Stimulated activated CD4-positive, alpha-beta T cell treated with anti-CD3 and anti-CD28 coated beads, TNF-alpha, amount 100 ng/mL, for 1 hour (primary cell): ENCODE measurements around the gene SIPA1L3.

Experiments
- DNase-seq, 3 donors: peaks; one replicate each; pipeline ENCODE4 v3.0.0-alpha.2; 2020; ENCODE audit warnings: low read depth in 3 of 3, low spot score in 1 of 3

SIPA1L3 gene

DNA sequence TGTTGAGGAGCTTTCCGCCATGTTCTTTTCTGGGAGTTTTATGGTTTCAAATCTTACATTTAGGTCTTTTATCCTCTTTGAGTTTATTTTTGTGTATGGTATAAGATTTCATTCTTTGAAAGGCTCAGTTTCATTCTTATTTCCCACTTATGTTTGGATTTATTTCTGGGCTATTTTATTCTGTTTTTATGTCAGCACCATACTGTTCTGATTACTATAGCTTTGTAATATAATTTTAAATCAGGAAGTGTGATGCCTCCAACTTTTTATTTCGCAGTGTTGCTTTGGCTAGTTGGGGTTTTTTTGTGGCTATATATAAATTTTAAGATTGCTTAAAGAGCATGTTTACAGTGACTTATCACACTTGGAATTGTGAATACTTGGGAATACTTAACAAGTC, 135.1 kb downstream of the SIPA1L3 start:
- no peak for DNase-seq

DNA sequence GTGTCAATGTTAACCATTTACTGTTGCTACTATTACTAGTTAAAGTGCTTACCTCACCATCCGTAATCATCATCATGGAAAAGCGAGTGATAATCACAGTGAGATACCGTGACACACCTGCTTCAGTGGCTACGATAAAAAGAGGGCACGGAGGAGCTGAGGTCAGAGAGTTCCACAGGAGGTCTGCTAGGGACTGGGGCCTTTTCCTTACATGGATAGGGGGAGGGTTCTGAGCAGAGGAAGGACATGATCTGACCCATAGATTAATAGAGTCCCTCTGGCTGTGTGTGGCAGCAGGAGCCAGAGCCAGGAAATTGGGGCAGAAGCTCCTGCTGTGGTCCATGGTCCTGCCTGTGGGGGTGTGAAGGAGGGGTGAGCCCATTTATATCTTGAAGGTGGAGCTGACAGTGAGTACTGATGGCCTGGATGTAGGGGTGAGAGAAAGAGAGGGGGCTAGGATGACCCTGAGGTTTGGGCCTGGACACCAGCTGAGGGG, 136.7 kb downstream of the SIPA1L3 start:
- no peak for DNase-seq

DNA sequence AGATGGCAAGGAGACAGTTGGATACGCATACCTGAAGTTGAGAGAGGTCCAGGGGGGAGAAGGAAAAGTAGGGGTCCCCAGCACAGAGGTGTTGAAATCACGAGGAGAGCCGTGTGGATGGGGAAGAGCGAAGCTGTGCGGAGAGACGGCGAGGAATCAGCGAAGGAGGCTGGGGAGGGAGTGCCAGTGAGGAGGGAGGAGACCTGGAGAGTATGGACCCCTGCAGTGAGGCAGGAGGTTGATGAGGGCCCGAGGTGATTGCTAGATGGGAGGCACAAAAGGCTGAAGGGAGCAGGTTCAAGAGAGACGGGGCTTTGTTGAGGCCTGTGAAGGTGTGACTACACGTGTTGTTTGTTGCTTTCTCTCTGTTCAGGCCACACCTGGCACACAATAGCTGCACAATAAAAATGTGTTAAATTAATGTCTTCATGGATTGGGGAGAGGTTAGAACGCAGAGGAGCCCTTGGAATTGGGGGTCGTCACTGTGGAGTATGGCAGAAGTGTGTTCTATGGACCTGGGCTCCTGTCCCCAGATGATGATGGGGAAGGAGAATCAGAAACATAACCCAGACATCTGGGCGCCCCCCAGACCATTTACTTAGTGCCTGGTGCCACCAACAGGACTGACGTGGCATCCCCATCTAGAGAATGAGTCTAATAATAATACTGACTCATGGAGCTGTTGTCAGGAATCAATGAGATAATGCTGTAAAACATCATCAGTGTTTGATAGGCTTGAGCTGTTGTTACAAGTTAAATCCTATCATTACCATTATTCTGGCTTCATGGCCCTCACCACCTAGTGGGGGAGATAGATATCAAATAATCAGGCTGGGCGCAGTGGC, 137.5 kb downstream of the SIPA1L3 start:
- DNase-seq = no peak

DNA sequence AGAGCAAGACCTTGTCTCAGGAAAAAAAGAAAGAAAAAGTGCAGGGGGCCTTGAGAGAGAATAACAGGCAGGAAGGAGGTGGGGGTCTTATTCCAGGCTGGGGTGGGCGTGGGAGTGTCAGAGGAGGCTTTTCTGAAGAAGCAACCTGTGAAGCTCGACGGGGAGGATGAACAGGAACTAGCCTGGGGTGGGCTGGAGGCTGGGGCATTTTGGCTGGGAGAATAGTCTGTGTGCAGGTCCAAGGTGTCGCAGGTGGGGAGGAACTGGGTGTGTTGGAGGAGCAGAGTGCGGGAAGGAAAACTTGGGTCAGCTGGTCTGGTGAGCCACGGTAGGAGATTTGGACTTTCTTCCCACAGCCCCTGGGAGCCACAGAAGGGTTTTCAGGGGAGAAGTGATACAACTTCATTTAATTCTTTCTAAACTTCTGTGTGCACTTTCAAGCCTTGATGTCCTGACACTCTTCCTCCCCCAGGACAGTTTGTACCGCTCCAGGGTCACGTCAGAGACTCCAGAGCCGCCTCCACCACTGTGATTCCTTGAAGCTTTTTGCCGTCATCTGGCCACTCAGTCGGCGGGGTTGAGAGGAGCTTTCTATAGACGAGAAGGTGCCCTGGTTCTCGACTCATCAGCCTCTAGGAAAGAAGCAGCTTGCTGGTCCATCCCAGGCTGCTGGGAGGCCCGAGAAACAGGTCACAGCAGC, 138.7 kb downstream of the SIPA1L3 start:
- DNase-seq = no peak

DNA sequence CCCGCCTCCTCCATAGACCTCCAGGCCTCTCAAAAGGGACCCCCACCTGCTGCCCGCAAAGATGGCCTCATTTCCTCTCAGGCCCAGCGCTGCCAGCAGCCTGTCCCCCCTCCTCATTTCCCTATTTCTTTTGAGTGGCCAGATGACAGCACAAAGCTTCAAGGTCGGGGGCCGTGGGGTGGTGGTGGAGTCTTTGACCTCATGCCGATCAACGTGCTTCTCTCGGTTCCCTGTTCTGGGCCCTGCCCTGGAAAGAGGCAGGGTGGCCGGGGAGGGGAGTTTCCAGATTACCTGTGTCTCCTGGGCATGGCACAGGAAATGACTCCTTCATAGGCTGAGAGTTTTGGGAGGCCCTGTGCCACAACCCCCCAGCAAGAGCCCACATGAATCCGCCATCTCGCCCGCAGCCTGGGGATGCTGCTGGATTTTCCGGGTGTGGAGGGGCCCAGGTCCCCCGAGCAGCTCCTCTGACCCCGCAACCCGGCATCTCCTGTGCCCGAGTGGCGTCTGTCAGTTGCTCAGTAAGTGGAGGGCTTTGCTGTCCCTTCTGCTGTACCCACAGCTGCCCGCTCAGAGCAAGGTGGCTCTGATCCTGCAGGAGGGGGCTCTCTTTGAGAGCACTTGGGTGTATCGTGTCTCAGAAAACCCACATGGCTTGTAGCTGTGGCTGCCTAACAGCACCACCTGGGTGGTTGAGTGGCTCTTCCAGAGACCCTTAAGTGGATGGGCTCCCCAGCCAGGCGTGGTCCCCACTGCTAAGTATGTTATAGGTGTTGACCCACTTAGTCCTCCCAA, 139.4 kb downstream of the SIPA1L3 start:
- no peak for DNase-seq

DNA sequence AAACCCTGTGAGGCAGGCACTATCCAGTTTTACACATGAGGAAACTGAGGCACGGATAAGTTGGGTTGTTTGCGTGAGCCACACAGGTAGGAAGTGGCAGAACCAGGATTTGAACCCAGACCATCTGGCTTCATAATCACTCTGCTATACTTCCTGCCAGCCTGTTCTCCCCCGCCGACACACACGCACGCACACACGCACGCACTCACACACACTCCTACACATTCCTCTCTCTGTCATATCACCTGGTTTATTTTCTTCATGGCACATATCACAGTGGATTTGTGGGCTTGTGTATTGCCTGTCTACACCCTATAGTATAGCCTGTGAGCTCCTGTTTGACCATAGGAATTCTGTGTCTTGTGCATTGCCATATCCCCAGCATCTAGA, 140.0 kb downstream of the SIPA1L3 start:
- peak in 1 of 3 donors; percentile 22 for DNase-seq

DNA sequence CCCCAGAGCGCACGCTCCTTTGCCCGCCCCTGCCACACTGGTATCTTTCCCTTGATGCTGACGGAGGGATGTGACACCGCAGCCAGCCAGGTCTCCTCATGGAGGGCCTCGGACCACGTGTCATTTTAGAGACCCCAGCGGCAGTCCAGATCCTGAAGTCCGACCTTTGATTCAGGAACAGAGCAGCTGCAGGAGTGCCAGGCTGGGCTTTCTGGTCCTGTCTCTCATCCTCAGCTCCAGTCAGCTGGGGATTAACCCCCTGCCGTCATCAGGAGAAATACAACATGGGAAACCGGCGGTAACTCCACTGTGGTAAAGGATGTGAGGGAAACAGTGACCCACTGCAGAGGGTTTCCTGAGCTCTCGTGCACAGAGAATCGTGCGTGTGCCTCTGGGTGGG, 140.6 kb downstream of the SIPA1L3 start:
- no peak for DNase-seq

DNA sequence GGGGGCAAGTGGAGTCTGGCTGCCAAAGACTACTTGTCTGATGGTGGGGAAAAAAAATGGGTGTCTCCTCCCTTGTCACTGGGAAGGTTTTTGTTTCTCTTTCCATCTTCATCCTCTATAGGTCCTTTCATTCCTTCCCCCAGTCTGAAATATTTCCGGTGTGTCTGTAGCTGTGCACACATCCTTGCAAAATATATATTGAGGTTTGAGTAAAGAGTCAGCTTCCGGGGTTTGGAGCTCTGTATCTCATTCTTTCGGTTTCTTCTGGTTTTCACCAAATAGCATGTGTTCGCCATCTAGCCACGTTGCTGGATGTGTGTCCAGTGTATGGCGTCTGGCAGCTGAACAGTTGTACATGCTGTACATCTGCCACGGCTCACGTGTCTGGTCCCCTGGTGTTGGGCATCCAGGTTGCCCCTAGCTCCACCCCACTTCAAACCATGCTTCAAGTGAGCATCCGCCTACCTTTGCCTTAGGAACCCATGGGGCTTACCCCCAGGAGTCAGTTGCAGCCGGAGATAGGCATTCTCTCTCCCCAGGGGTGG, 142.2 kb downstream of the SIPA1L3 start:
- DNase-seq = peak; percentile 12 to 31 (median 18)

DNA sequence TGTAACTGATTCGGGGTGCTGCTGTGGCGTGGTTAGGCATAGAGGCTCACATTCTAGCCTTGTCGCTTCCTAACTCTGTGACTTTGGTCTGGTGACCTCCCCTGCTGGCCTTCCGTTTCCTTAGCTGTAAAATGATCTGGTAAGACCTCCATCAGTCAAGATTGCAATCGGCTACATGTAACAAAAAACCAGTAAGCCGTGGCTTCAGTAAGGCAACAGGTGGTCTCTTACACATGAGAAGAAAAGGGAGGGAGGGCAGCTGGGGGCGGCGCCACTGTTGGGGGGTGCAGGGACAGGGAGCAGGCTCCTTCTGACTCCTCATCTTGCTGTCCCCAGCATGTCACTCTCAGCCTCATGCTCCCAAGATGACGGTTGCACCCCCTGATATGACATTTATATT, 148.0 kb downstream of the SIPA1L3 start:
- DNase-seq = no peak

DNA sequence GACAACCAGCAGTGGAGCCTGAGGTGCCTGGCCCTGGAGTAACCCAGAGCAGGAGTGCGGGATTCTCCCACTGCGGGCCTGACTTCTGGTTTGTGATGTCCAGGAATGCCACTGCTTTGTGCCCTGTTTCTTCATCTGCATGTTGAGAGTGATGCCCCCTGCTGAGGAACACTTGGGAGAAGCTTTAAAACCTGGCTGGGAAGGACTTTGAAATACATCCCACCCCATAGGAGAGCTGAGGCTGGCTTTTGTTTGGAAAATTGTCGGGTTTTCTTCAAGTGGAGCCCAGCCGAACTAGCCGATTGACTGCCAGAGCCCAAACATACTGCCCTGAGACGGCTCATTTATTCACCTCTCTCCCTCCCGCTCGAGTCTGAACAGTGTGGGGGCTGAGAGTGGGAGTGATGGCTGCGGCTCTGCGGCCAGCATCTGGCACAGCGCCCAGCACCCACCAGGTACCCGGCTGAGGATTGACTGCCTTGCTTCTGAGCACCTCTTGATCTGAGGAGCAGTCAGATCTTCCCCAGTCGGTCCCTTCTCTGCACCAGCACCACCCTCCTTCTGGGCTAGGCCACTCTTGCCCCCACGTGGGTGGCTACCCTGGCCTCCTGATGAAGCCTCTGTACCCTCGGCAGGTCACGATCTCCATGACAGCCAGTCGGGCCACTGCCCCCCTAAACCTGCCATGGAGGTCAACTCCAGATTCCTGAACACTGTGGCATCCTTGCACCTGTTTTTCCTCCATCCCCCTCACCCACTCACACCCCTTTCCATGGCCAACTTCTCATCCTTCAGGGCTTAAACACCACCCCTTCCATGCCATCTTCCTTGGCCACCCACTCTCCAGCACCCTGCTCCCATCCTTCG, 148.9 kb downstream of the SIPA1L3 start:
- DNase-seq = no peak

DNA sequence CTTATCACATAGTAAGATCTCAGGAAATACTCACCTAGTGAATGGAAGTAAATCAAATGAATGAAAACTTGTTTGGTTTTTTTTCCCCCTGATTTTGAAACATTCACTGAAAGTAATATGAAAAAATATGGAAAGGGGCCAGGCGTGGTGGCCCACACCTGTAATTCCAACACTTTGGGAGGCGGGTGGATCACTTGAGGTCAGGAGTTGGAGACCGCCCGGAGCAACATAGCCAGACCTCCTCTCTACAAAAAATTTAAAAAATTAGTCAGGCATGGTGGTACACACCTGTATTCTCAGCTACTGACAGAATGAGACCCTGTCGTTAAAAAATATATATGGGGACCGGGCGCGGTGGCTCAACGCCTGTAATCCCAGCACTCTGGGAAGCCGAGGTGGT, 149.6 kb downstream of the SIPA1L3 start:
- no peak for DNase-seq

DNA sequence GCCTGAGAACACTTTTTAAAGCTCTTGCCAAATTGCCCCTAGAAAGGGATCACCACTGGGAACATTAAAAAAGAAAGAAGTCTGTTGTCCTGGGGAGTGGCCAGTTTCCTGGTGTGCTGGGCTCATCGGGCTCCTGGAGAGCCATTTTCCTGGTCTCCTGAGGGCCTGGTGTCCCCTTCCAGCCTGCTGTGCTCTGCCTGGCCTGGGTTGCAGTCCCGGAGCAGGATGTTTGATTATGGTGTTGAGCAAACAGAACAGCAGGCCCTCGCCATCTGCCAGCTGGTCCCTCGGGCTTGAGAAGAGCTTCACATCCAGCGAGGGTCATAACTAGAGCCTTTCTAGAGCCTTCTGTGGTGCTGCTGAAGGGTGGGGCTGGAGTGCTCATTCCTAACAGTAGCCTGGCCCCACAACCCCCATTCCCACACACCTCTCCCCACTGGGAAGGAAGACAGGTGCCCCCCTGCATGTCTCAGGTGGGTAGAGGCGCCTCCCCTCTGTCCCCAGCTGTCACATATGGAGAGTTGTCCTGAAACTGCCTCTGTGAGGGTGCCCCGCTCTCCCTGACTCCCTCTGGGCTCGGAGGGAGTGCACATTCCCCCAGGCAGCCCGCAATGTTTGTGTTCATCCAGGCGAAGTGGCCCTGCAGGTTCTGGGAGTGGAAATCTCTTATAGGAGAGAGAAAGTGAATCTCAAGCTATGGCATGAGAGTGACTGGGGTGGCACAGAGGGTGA, 151.1 kb downstream of the SIPA1L3 start:
- no peak for DNase-seq

DNA sequence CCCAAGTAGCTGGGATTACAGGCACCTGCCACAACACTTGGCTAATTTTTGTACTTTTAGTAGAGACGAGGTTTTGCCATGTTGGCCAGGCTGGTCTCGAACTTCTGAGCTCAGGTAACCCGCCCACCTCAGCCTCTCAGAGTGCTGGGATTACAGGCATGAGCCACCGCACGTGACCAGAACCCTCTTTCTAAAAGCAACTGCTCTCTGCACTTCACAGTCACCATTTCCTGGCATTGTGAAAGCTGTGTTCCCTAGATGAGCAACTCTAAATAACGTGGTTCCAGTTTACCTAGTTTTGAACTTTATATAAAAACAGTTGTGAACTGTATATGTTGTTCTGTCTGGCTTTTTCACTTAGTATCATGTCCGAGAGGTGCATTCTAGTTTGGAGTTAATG, 152.9 kb downstream of the SIPA1L3 start:
- no peak for DNase-seq

DNA sequence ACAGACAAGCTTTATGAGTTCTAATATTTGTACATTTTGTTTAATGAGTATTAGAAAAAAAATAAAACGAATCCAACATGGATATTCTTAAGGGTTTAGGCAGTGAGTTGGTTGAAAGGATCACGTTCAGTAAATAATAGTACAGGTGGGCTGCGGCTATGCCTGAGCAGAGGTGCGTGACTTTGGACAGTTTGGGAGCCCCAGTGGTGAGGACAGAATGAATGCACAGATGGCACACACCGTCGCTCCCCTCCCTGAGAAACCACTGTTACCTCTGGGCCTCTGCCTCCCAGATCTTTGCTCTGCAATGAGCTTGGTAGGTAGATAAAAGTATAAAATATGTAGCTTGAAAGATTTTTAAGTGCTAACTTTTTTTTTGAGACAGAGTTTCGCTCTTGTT, 153.3 kb downstream of the SIPA1L3 start:
- no peak for DNase-seq

DNA sequence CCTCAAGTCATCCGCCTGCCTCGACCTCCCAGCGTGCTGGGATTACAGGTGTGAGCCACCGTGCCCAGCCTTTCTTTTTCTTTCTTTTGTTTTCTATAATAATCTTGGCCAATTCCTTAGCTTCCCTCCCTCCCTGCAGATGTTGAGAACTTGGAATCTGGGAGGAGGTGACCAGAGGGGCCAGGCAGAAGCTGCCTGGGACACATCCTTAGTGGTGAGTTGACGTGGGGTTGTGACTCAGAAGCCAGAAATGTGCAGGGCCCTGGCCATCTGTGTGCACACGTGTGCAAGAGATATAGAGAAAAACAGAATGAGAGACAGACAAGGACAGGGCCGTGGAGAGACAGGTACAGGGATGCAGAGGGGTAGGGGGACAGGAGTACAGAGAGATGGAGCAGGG, 154.3 kb downstream of the SIPA1L3 start:
- DNase-seq = no peak

DNA sequence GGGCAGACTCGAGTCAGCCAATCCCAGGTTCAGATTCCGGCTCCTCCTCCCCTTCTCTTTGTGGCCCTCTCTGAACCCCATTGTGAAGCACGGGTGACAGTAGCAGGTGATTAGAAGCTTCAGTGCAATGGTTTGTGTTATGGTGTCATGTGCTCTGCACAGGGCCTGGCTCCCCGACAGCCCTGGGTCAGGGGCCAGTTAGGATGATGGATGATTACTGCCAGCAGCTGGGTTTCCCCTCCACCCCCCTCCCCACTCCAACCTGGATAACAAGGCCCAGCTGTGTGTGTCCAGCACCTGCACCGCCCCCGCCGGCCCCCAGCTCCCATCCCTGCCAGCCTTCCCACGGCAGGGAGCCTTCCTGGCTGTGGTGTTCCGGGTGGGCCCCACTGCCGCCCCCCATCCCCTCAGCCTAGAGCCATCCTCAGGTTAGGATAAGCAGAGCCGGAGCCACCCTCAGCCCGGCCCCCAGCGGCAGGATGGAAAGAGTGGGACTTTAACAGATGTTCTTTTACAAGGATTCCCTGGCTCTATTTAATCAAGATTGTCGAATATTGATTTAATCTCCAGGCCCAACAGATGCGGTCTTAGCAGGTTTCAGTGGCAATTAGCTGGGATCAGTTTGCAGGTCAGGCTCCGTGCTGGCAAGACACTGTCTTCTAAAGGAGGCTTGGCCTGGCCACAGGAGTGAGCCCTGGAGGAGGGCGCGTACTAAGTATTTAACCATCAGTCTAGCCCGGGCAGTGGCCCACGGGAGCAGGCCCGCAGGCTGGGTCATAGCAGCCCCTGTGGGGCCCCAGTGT, 156.2 kb downstream of the SIPA1L3 start:
- DNase-seq = no peak

DNA sequence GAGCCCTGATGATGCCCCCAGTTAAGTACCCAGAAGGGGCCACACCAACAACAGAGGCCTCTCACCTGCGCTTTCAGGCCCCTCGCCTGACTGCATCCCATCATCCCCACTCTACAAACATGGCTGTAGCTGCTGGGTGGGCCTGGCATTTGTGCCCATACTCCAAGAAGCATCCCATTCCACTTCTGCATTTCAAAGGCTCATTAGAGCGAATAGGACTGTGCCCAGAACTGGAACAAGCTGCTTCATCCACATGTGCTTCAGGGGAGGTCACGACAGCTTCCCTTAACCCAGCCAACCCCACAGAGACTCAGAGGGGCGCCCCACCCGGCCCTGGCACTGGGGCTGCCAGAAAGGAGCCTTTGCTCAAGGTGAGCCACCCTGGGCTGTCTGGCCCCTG, 156.9 kb downstream of the SIPA1L3 start:
- no peak for DNase-seq

DNA sequence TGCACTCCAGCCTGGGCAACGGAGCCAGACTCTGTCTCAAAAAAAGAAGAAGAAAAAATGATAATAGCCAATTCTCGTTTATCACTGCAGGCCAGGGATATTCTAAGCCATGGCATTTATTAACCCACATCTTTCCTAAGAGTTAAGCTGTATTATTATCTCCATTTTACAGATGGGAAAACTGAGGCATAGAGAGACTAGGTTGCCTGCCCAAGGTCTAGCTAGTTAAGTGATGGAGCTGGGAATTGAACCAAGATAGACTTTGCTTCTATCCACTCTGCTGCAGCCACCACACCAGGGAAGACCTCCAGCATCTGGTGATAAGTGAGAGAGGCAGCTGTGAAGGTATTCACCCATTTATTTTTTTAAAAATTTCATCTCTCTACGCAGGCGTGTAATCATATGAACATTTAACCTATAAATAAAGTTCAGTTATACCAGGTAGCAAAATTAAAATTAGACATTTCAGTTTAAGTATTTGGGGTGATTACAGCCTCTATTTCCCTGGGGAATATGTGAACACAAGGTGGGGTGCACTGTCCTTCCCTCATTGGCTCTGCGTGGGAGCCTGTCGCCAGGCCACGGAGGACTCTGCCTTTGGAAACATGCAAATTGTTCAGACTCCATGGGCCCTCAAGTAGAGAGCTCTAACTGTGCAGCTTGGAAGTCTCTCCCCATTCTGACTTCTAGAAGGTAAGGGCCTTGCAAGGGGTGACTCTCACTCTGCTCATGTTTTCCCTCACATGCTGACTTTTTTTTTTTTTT, 157.8 kb downstream of the SIPA1L3 start:
- no peak for DNase-seq
